ENCODE results near the gene SMPD3.

The SMPD3 gene

GRCh38 chr16:68355447-68356248, 92.7 kb downstream of the SMPD3 start:
- peak in 1 of 2 experiments; percentile 52 for DNase-seq (ENCODE audit: low read depth in 1 of 2, low spot score in 1 of 2)
- Histone ChIP-seq H3K4me3 (replicated peaks; ENCODE audit: insufficient read depth, low read length) (no peak overlapping the region), H3K27me3 (ENCODE audit: insufficient read depth, poor library complexity, severe bottlenecking) (no peaks in the 10 kb centered on the region), H3K27ac (replicated peaks) (peak overlapping the region; percentile 41)
- no peak for TF ChIP-seq GABPA (IDR thresholded peaks at IDR 0.05; ENCODE audit: low read depth)
- TF ChIP-seq SPI1 (IDR thresholded peaks at IDR 0.05; ENCODE audit: borderline replicate concordance, low read depth) = no peak
- no peak for TF ChIP-seq REST (IDR thresholded peaks at IDR 0.05; ENCODE audit: insufficient replicate concordance, low read depth)
- TF ChIP-seq POLR2AphosphoS5 (IDR thresholded peaks at IDR 0.05; ENCODE audit: low read depth) = no peak
- no peak for TF ChIP-seq CTCF (IDR thresholded peaks at IDR 0.05; ENCODE audit: insufficient read depth, low read length)

GRCh38 chr16:68354816-68355215, 93.5 kb downstream of the SMPD3 start:
- no peak for DNase-seq (ENCODE audit: low read depth in 1 of 2, low spot score in 1 of 2)

More at GRCh38 chr16:68354816-68355215, 93.5 kb downstream of the SMPD3 start:
- Histone ChIP-seq H3K27ac (replicated peaks) (no peak overlapping the region), H3K27me3 (ENCODE audit: insufficient read depth, poor library complexity, severe bottlenecking) (no peaks in the 10 kb centered on the region), H3K4me3 (replicated peaks; ENCODE audit: insufficient read depth, low read length) (no peak overlapping the region)
- TF ChIP-seq POLR2AphosphoS5 (IDR thresholded peaks at IDR 0.05; ENCODE audit: low read depth) = no peak
- TF ChIP-seq SPI1 (IDR thresholded peaks at IDR 0.05; ENCODE audit: borderline replicate concordance, low read depth) = no peak
- TF ChIP-seq GABPA (IDR thresholded peaks at IDR 0.05; ENCODE audit: low read depth) = no peak
- no peak for TF ChIP-seq REST (IDR thresholded peaks at IDR 0.05; ENCODE audit: insufficient replicate concordance, low read depth)
- no peak for TF ChIP-seq CTCF (IDR thresholded peaks at IDR 0.05; ENCODE audit: insufficient read depth, low read length)

All from HL-60 (cell line).